BLaER1 (cell line): ENCODE data around the gene SIVA1.

Experiments
- H3K27ac ChIP-seq: shearing (Covaris generic); formaldehyde crosslinking; 2 replicates; pipeline ENCODE4 v1.8.1; 2022
- H3K27me3 ChIP-seq: shearing (Covaris generic); formaldehyde crosslinking; 2 replicates; pipeline ENCODE4 v1.8.1; 2022
- H3K36me3 ChIP-seq: shearing (Covaris generic); formaldehyde crosslinking; 2 replicates; pipeline ENCODE4 v1.8.1; 2022
- H3K4me1 ChIP-seq: shearing (Covaris generic); formaldehyde crosslinking; 2 replicates; pipeline ENCODE4 v1.8.1; 2022
- H3K4me2 ChIP-seq: shearing (Covaris generic); formaldehyde crosslinking; 2 replicates; pipeline ENCODE4 v1.8.1; 2022
- H3K4me3 ChIP-seq: shearing (Covaris generic); formaldehyde crosslinking; 2 replicates; pipeline ENCODE4 v1.8.1; 2022
- H3K9ac ChIP-seq: shearing (Covaris generic); formaldehyde crosslinking; 2 replicates; pipeline ENCODE4 v1.8.1; 2022
- H3K9me3 ChIP-seq: shearing (Covaris generic); formaldehyde crosslinking; 2 replicates; pipeline ENCODE4 v1.8.1; 2022
- H4K20me1 ChIP-seq: shearing (Covaris generic); formaldehyde crosslinking; 2 replicates; pipeline ENCODE4 v1.8.1; 2022
- Cebpa-rat ChIP-seq: shearing (Covaris generic); IDR thresholded peaks from 2 replicates; pipeline ENCODE4 v1.8.1; 2022

The SIVA1 gene

GRCh38 chr14:104752735-104753527, at the start of gene SIVA1:
Gene SIVA1 (plus strand): TSS chr14:104753147. CDS start chr14:104753202, 55 bp downstream.
- Histone ChIP-seq H3K4me2 (peak within 1 kb of the TSS; percentile 100), H3K4me3 (peak within 1 kb of the TSS; percentile 91), H3K27me3 (no peaks in the 10 kb centered on the region), H3K9ac (peak within 1 kb of the TSS; percentile 96), H3K9me3 (peaks cover 21% of the 10 kb centered on the region; the same call in 1 of the 2 replicates), H3K36me3 (peaks cover 37% of the 10 kb centered on the region), H3K4me1 (peaks cover 69% of the 10 kb centered on the region), H4K20me1 (peaks cover 49% of the 10 kb centered on the region), H3K27ac (peak within 1 kb of the TSS; percentile 95)
- TF ChIP-seq Cebpa-rat, result no peak

- Histone ChIP-seq H4K20me1 (peaks cover 85% of the 10 kb centered on the region), H3K36me3 (peaks cover 83% of the 10 kb centered on the region)
These were observed 49.7 kb upstream of the SIVA1 start for GRCh38 chr14:104703269-104703668.

GRCh38 chr14:104704252-104704651, 48.7 kb upstream of the SIVA1 start:
- Histone ChIP-seq H3K4me1 (peaks cover 68% of the 10 kb centered on the region), H3K27ac (no peak overlapping the region), H3K27me3 (no peaks in the 10 kb centered on the region), H3K4me2 (no peak overlapping the region), H3K9ac (no peak overlapping the region), H3K9me3 (no peaks in the 10 kb centered on the region), H3K36me3 (peaks cover 78% of the 10 kb centered on the region), H4K20me1 (peaks cover 77% of the 10 kb centered on the region), H3K4me3 (no peak overlapping the region)
- TF ChIP-seq Cebpa-rat, result no peak

More at GRCh38 chr14:104703269-104703668, 49.7 kb upstream of the SIVA1 start:
- no peak overlapping the region for H3K4me2 ChIP-seq
- no peaks in the 10 kb centered on the region for H3K9me3 ChIP-seq
- H3K4me3 ChIP-seq, result no peak overlapping the region
- H3K4me1 ChIP-seq, result peaks cover 68% of the 10 kb centered on the region
- no peak for TF ChIP-seq Cebpa-rat
- H3K9ac ChIP-seq, result no peak overlapping the region
- H3K27me3 ChIP-seq, result no peaks in the 10 kb centered on the region
- no peak overlapping the region for H3K27ac ChIP-seq

GRCh38 chr14:104705340-104706047, 47.5 kb upstream of the SIVA1 start:
- Histone ChIP-seq H3K36me3 (peaks cover 78% of the 10 kb centered on the region), H3K4me2 (peak overlapping the region; percentile 32; the same call in 1 of the 2 replicates), H3K27ac (0 out of 2 replicates have a peak overlapping the region, but pooled peaks have one; percentile 41), H3K9ac (no peak overlapping the region), H3K27me3 (no peaks in the 10 kb centered on the region), H3K9me3 (no peaks in the 10 kb centered on the region), H3K4me1 (peaks cover 67% of the 10 kb centered on the region), H4K20me1 (peaks cover 65% of the 10 kb centered on the region), H3K4me3 (no peak overlapping the region)
- TF ChIP-seq Cebpa-rat, result no peak

- H3K27me3 ChIP-seq, result no peaks in the 10 kb centered on the region
- H3K9ac ChIP-seq, result no peak overlapping the region
These were observed 46.0 kb upstream of the SIVA1 start for GRCh38 chr14:104706733-104707607.

GRCh38 chr14:104707608-104708595, 45.0 kb upstream of the SIVA1 start:
- no peak for TF ChIP-seq Cebpa-rat
- H3K4me2 ChIP-seq, result 0 out of 2 replicates have a peak overlapping the region, but pooled peaks have one; percentile 19
- peaks cover 78% of the 10 kb centered on the region for H3K36me3 ChIP-seq
- H3K4me1 ChIP-seq, result peaks cover 75% of the 10 kb centered on the region
- no peaks in the 10 kb centered on the region for H3K27me3 ChIP-seq
- no peak overlapping the region for H3K4me3 ChIP-seq
- no peak overlapping the region for H3K9ac ChIP-seq
- 0 out of 2 replicates have a peak overlapping the region, but pooled peaks have one; percentile 6 for H3K27ac ChIP-seq
- H3K9me3 ChIP-seq, result no peaks in the 10 kb centered on the region
- H4K20me1 ChIP-seq, result peaks cover 41% of the 10 kb centered on the region

More at GRCh38 chr14:104706733-104707607, 46.0 kb upstream of the SIVA1 start:
- H3K4me1 ChIP-seq, result peaks cover 67% of the 10 kb centered on the region
- TF ChIP-seq Cebpa-rat, result no peak
- H3K4me3 ChIP-seq, result no peak overlapping the region
- H3K9me3 ChIP-seq, result no peaks in the 10 kb centered on the region
- no peak overlapping the region for H3K27ac ChIP-seq
- peaks cover 78% of the 10 kb centered on the region for H3K36me3 ChIP-seq
- H3K4me2 ChIP-seq, result peak overlapping the region; percentile 32
- H4K20me1 ChIP-seq, result peaks cover 50% of the 10 kb centered on the region

GRCh38 chr14:104708606-104709268, 44.2 kb upstream of the SIVA1 start:
- Histone ChIP-seq H3K27ac (0 out of 2 replicates have a peak overlapping the region, but pooled peaks have one; percentile 30), H3K9ac (no peak overlapping the region), H4K20me1 (peaks cover 33% of the 10 kb centered on the region), H3K36me3 (peaks cover 78% of the 10 kb centered on the region), H3K4me1 (peaks cover 79% of the 10 kb centered on the region), H3K4me2 (0 out of 2 replicates have a peak overlapping the region, but pooled peaks have one; percentile 19), H3K9me3 (no peaks in the 10 kb centered on the region), H3K27me3 (no peaks in the 10 kb centered on the region), H3K4me3 (no peak overlapping the region)
- no peak for TF ChIP-seq Cebpa-rat
